ENCODE data around the gene INF2. TPM values are rescaled to one million over a fixed set of nuclear protein-coding genes. Genes with fewer than 3 reads are reported as not detected.

Gene INF2
- total and polyA plus RNA-seq, 4 donors = 13.1 to 51.6 (median 25.5) TPM

DNA sequence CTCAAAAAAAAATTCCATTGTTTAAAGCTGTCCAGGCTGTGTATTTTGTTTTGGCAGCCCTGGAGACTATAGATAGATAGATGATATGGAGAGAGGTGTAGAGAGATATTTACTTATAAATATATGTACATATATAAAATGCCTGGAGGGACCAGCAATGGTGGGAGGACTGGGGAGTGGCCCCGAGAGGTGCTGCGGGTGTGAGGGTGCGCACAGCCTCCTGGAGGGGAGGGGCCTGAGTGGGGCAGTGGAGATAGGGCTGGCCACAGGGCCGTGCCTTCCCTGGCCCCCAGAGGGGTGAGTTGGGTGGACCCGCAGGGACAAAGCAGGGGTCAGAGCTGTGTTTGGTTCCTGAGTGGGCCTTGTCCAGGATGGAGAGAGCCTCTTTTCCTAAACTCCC is 41.1 kb downstream of the INF2 start:
- TF ChIP-seq GABPA (IDR thresholded peaks at IDR 0.05 in 1 of 2, conservative IDR thresholded peaks at IDR 0.05 in 1 of 2) (no peak), RXRA (IDR thresholded peaks at IDR 0.05) (no peak), HNF4A (conservative IDR thresholded peaks at IDR 0.05) (no peak), FOXA2 (IDR thresholded peaks at IDR 0.05) (no peak), RAD21 (IDR thresholded peaks at IDR 0.05) (no peak), JUND (IDR thresholded peaks at IDR 0.05) (no peak)
- TF ChIP-seq, protein P1, sequence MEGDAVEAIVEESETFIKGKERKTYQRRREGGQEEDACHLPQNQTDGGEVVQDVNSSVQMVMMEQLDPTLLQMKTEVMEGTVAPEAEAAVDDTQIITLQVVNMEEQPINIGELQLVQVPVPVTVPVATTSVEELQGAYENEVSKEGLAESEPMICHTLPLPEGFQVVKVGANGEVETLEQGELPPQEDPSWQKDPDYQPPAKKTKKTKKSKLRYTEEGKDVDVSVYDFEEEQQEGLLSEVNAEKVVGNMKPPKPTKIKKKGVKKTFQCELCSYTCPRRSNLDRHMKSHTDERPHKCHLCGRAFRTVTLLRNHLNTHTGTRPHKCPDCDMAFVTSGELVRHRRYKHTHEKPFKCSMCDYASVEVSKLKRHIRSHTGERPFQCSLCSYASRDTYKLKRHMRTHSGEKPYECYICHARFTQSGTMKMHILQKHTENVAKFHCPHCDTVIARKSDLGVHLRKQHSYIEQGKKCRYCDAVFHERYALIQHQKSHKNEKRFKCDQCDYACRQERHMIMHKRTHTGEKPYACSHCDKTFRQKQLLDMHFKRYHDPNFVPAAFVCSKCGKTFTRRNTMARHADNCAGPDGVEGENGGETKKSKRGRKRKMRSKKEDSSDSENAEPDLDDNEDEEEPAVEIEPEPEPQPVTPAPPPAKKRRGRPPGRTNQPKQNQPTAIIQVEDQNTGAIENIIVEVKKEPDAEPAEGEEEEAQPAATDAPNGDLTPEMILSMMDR (IDR thresholded peaks at IDR 0.05; ENCODE audit: low read depth, low read length, missing input control) = no peak
- Histone ChIP-seq H3K27me3 (ENCODE audit: control insufficient read depth in 4 of 4, insufficient read depth in 4 of 4, low read length in 3 of 4) (no peaks in the 10 kb centered on the region), H3K27ac (ENCODE audit: low read depth in 1 of 2, low read length in 2 of 2) (no peak overlapping the region), H3K4me3 (ENCODE audit: low read depth in 1 of 3, low read length in 3 of 3) (no peak overlapping the region), H3K4me1 (ENCODE audit: control insufficient read depth in 4 of 4, insufficient read depth in 4 of 4, low read length in 3 of 4) (peaks cover 24 to 73% (median 58%) of the 10 kb centered on the region in 4 donors), H3K9me3 (ENCODE audit: control insufficient read depth in 4 of 4, low read length in 3 of 4) (no peaks in the 10 kb centered on the region), H3K36me3 (ENCODE audit: control insufficient read depth in 4 of 4, insufficient read depth in 3 of 4, low read depth in 1 of 4, low read length in 3 of 4) (no peaks in the 10 kb centered on the region), H3K9ac (ENCODE audit: low read depth in 1 of 2, low read length in 2 of 2) (no peak overlapping the region)
- DNase-seq (ENCODE audit: low spot score) = no peak
- 88% methylated on average over 5 of the region's 5 CpGs for WGBS

DNA sequence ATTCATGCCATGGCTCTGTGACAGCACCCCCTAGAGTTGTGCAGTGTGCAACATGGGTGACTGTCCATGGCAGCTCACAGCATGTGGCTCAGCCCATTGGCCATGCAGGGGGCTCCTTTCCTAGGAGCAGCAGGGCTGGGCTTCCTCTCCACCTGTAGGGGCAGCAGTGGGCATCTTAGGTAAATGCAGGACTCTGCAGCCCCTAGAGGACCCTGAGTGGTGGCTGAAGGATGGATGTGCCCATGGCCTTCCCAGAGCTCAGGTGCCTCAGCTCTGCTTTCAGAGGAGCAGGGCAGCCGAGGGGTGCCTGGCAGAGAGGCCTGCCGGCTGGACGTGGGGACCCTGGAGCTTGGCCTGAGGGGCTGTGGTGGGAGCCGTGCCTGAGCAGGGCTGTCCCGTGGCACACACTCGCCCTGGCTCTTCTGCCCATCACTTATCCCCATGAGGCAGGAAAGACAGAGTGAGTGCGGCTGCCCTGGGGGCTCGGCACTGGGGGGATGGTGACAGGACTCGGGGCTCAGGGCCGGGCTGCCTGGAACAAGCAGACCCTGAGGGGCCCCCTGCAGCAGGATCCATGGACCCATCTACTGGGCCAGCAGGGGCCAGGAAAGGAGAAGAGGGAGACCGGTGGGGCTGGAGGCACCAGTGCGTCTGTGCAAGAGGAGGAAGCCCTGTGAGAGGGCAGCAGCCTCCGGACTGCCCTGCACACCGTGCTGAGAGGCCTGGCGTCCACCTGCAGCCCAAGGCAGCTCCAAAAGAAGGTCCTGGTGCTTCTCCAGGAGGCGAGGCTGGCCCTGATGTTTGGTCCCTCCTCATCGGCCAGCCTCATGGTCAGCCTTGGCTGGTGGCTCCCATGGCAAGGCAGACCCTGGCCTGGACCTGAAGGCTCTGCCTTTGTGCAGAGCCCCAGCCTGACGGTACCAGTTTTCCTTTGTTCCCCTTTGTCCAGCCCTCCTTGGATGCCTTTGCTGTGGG is 42.2 kb downstream of the INF2 start:
- H3K36me3 ChIP-seq (ENCODE audit: control insufficient read depth in 4 of 4, insufficient read depth in 3 of 4, low read depth in 1 of 4, low read length in 3 of 4) = no peaks in the 10 kb centered on the region
- DNase-seq (ENCODE audit: low spot score) = no peak
- peak overlapping the region; percentile 49 to 53 for H3K9ac ChIP-seq (ENCODE audit: low read depth in 1 of 2, low read length in 2 of 2)
- 93% methylated on average over 18 of the region's 18 CpGs for WGBS
- H3K27me3 ChIP-seq (ENCODE audit: control insufficient read depth in 4 of 4, insufficient read depth in 4 of 4, low read length in 3 of 4) = no peaks in the 10 kb centered on the region
- TF ChIP-seq EGR1 (IDR thresholded peaks at IDR 0.05; ENCODE audit: low read depth in 2 of 2) = no peak
- TF ChIP-seq, protein P1 (IDR thresholded peaks at IDR 0.05; ENCODE audit: low read depth, low read length, missing input control) = peak; percentile 8
- no peak for TF ChIP-seq HNF4A (conservative IDR thresholded peaks at IDR 0.05)
- TF ChIP-seq GABPA (IDR thresholded peaks at IDR 0.05 in 1 of 2, conservative IDR thresholded peaks at IDR 0.05 in 1 of 2) = no peak
- TF ChIP-seq NR2F2 (IDR thresholded peaks at IDR 0.05) = no peak
- TF ChIP-seq RAD21 (IDR thresholded peaks at IDR 0.05) = no peak
- TF ChIP-seq ZBTB33 (IDR thresholded peaks at IDR 0.05) = no peak
- no peak for TF ChIP-seq JUND (IDR thresholded peaks at IDR 0.05)
- TF ChIP-seq, protein P2, sequence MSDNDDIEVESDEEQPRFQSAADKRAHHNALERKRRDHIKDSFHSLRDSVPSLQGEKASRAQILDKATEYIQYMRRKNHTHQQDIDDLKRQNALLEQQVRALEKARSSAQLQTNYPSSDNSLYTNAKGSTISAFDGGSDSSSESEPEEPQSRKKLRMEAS (IDR thresholded peaks at IDR 0.05) = no peak
- H3K27ac ChIP-seq (ENCODE audit: low read depth in 1 of 2, low read length in 2 of 2) = peak overlapping the region; percentile 99 to 100
- H3K4me1 ChIP-seq (ENCODE audit: control insufficient read depth in 4 of 4, insufficient read depth in 4 of 4, low read length in 3 of 4) = peaks cover 23 to 74% (median 56%) of the 10 kb centered on the region in 4 donors
- no peaks in the 10 kb centered on the region for H3K9me3 ChIP-seq (ENCODE audit: control insufficient read depth in 4 of 4, low read length in 3 of 4)
- no peak overlapping the region for H3K4me3 ChIP-seq (ENCODE audit: low read depth in 1 of 3, low read length in 3 of 3)
